GM19397 (cell line): ENCODE measurements around the gene CIART.
"Not testable (repeated sequence)": the region's sequence is repeated elsewhere in the genome, so short reads cannot be mapped to it uniquely, and the experiment has no call there.

ENCODE experiments used
- ATAC-seq: cut with Tn5 transposase; IDR thresholded peaks from one replicate; pipeline ENCODE4 v1.9.1; 2021; ENCODE audit warnings: mild to moderate bottlenecking, moderate library complexity; ENCODE audit not compliant: unreplicated experiment

Gene CIART, protein sequence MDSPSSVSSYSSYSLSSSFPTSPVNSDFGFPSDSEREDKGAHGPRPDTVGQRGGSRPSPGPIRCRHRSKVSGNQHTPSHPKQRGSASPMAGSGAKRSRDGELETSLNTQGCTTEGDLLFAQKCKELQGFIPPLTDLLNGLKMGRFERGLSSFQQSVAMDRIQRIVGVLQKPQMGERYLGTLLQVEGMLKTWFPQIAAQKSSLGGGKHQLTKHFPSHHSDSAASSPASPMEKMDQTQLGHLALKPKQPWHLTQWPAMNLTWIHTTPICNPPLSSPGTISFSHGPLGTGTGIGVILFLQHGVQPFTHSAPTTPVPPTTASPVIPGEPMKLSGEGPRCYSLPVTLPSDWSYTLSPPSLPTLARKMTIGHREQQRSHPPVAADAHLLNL

DNA sequence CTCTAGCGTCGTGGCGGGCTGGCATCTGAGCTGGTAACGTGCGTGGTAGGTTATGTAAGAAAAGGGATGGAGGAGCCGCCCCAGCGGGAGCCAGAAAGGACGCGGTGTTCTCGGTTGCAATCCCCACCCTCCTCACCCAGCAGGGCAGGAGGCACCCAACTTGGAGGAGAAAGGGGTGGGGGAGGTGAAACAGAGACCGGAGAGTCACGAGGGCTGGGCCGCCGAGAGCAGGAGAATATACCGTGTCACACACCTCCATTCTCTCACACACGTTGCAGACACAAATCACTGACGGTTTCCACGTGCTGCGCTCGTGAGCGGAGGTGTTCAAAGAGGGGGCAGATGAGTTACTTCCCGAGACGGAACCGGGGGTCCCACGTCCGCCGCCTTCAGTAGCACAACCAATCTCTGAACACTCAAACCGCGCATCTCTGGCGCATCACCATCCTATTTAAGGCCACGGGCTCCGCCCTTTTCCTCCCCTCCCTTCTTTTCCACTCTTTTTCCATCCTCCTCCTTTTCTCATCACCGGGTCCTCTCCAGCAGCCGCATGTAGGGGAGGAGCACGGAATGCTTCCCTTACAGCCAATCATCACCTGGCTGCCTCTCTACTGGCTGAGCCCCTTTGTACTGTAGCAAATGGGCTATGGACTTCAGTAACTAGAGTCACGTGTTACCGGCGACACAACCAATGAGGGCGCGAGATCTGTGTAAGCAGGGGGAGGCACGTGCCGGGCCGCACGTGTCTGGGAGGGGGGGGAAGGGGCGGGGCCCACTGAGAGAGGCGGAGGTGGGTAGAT, at the start of gene CIART:
Gene CIART, plus strand, starts transcription at position 797 of the 800 bp plus-strand sequence. CDS start 714 bp downstream, outside the sequence.
- ATAC-seq: peak; percentile 81

DNA sequence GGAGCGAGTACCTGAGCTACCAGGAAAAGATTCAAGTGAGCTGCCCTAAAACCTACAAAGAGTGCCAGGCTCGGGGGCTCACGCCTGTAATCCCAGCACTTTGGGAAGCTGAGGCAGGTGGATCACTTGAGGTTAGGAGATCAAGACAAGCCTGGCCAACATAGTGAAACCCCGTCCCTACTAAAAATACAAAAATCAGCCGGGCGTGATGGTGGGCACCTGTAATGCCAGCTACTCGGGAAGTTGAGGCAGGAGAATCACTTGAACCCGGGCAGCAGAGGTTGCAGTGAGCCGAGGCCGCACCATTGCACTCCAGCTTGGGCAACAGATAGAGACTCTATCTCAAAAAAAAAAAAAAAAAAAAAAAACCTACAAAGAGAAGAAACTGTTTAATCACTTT, 49.4 kb upstream of the CIART start:
- not testable (repeated sequence) for ATAC-seq

DNA sequence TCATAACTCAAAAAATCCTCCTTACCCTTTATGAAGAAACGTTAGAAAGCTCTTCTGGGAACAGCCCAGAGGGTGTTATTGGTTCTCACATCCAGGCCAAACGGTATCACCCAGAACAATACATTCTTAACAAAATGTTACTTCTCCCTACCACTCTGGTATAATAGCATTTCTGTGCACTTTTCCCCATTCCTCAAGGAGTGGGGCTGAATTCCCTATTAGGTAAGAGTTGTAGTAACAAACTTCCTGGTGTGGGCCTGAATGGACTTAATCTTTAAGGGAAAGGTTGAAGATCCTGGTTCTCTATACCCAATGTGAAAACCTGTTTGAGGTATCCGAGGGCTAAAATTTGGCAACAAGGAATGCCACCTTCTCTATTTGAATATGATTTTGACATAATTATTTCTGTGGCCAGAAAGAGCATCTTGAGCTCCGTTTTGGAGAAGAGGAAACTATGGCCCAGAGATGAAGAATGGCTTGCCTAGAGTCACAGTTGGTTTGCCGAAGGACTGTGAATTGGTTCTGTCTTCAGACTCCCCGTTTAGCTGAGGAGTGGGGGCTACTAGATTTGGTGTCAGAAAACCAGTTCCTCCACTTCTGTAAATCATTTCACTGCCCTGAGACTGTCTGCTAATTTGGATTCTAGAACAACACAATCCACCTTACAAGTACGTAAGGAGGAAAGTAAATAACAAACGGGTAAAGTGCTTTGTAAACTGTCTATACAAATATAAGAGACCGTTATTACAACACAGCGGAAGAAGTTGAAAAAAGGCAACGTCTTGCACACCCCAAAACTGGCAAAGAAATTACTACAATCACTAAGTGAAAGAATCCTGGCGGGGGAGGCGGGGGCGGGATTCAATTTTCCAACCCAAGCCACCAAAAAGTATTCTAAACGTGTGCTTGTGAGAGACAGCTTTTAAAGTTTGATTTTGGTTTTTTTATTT, 48.7 kb upstream of the CIART start:
- ATAC-seq: no peak

- no peak for ATAC-seq
Observed at GRCh38 chr1:150234309-150234565, 48.1 kb upstream of the CIART start.

GRCh38 chr1:150234566-150235293, 47.6 kb upstream of the CIART start:
- ATAC-seq: peak; percentile 48

- ATAC-seq: peak; percentile 2
Observed at GRCh38 chr1:150235294-150235851, 47.0 kb upstream of the CIART start.

DNA sequence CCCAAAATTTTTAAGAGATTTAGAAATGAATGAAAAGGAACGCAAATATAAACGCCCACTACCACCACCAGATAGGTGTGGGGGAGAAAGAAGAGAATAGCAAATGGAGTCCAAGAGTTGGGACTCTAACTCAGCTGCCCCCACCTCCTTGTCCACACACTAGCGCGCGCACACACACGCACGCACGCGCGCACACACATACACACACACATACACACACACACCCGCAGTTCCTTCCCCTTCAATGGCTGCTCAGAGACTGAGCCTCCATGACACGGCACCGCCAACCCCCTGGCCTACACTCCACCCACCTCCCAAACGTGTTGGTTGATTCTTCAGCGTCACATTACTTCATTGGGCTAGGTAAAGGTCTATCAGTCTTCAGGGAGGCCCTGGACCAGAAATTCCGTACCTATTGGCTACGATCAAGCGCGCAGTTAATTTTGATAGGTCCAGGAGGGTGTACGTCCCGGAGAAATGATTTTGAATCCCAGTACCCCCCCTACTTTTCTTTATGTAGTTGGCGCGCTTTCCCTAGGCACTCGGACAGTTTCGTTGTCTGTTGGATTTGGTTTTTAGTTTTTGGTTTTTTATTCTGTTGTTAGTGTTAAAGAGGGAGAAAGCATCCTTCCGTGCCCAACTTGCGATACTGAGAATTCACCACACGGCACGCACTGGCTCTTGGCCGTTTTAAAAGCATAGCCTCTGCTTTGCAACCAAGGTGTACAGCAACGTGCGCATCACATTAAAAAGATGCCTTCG, 46.3 kb upstream of the CIART start, which contains the start of gene ANP32E:
Gene ANP32E, minus strand, starts transcription at position 261 of the 762 bp plus-strand sequence. CDS start 326 bp downstream, outside the sequence.
- ATAC-seq: peak; percentile 82

- ATAC-seq: no peak
Observed at GRCh38 chr1:150236614-150237100, 45.7 kb upstream of the CIART start.

DNA sequence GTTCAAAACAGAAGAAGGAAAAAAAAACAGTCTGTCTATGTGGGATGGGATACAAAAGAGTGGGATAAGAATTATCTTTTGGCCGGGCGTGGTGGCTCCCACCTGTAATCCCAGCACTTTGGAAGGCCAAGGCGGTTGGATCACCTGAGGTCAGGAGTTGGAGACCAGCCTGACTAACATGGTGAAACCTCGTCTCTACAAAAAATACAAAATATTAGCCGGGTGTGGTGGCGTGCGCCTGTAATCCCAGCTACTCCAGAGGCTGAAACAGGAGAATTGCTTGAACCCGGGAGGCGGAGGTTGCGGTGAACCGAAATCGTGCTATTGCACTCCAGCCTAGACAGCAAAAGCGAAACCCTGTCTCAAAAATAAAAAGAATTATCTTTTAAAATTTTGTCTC, 45.2 kb upstream of the CIART start:
- ATAC-seq: not testable (repeated sequence)

DNA sequence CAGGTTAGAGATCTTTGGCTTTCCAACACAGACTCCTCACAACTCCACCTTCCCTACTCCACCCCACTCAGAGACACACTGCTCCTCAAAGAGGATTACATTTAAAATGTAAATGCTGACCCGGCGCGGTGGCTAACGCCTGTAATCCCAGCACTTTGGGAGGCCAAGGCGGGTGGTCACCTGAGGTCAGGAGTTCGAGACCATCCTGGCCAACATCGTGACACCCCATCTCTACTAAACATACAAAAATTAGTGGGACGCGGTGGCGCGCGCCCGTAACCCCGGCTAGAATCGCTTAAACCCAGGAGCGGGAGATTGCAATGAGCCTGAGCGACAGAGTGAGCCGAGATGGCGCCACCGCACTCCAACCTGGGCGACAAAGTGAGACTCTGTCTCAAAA, 44.6 kb upstream of the CIART start:
- no peak for ATAC-seq

DNA sequence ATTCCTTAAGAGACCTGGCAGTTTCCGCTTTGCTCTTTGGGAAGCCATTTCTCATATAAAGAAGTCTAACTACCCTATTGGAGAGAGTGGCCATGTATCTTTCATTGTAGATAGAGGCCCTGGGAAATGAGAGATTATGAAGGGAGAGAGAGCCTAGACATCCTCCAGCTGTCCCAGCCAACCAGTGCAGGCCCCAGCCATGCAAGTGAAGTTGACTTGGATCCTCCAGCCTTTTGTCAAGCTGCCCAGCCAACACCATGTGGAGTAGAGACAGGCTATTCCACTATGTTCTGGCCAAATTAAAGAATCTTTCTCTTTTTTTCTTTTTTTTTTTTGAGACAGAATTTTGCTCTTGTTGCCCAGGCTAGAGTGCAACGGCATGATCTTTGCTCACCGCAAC, 39.4 kb upstream of the CIART start:
- ATAC-seq: no peak

GRCh38 chr1:150249936-150250335, 32.4 kb upstream of the CIART start:
- ATAC-seq: no peak

- ATAC-seq: no peak
Observed at GRCh38 chr1:150256198-150256553, 26.2 kb upstream of the CIART start.

- no peak for ATAC-seq
Observed at GRCh38 chr1:150256554-150257341, 25.6 kb upstream of the CIART start.

DNA sequence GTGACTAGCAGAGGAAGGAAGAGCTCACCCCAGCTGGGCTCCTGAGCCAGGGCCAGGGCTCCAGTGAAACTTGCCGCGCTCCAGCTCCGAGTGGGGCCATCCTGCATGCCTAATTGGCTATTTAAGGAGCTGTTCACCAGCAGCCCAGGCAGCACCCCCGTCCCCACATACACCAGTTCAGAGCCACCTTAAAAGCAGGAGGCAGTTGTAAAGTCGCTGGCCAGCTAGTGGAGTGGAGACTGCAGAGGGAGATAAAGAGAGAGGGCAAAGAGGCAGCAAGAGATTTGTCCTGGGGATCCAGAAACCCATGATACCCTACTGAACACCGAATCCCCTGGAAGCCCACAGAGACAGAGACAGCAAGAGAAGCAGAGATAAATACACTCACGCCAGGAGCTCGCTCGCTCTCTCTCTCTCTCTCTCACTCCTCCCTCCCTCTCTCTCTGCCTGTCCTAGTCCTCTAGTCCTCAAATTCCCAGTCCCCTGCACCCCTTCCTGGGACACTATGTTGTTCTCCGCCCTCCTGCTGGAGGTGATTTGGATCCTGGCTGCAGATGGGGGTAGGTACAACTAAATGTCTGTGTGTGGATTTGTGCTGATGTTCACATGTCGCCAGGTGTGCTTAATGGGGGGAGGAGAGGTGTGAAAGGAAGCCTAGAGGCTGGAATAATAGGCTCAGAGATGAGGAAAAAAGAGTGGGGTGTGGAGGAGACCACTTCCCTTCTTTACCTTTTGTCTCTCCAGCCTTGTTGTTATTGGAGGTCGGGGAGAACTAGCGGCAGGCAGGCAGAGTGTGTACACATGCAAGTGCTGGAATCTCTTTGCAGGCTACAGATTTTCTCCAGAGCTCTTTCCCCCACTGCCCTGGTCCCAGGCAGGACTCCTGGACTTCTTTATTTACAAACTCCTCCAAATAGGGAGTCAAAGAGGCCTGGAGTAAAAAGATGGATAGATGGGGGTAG, 24.4 kb upstream of the CIART start, which contains the start of gene CA14:
Gene CA14, plus strand, starts transcription at position 151 of the 962 bp plus-strand sequence. Its CDS starts 355 bp downstream, at position 506.
- ATAC-seq: no peak

DNA sequence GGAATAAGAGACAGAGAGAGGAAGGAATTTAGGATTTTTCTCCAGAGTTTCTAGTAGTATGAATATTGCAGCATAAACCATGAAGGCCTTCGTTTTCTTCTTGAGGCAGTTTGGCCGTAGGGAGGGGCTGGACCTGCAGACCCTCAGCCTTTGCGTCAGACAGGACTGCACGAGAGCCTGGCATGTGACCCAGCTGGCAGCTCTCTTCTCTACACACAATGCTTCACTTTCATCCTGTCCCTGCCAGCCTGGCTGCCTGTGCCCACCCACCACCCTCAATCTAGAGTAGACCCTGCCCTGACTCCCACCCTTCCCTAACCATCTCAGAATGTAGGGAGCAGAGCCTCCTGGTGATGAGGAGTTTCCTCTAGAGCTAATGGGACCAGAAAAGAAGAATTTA, 23.1 kb upstream of the CIART start:
- no peak for ATAC-seq
